ENCODE data around the gene AKT2.
"Not testable (repeated sequence)": the region's sequence is repeated elsewhere in the genome, so short reads cannot be mapped to it uniquely, and the experiment has no call there.

The AKT2 gene

GRCh38 chr19:40231057-40231456 is 54.1 kb downstream of the AKT2 start:
- no peak for DNase-seq
- intact Hi-C loops (cut with DNase I) = loop anchor here (5.0 kb wide), 1 partner anchor 51 kb away; no protein-coding TSS in a partner anchor

- intact Hi-C loops (cut with DNase I) = loop anchor here (5.0 kb wide), 1 partner anchor 52 kb away; no protein-coding TSS in a partner anchor
- DNase-seq = no peak
Observed at GRCh38 chr19:40229926-40230417, 55.2 kb downstream of the AKT2 start.

GRCh38 chr19:40229484-40229883 is 55.7 kb downstream of the AKT2 start:
- intact Hi-C loops (cut with DNase I) = no loop called here
- DNase-seq = peak in 1 of 42 donors; percentile 50

- intact Hi-C loops (cut with DNase I) = no loop called here
- DNase-seq = no peak
Observed at GRCh38 chr19:40228863-40229262, 56.3 kb downstream of the AKT2 start.

- no peak for DNase-seq
- intact Hi-C loops (cut with DNase I) = no loop called here
Observed at GRCh38 chr19:40228346-40228745, 56.8 kb downstream of the AKT2 start.

- intact Hi-C loops (cut with DNase I) = no loop called here
- DNase-seq = no peak
Observed at GRCh38 chr19:40225440-40226305, 59.5 kb downstream of the AKT2 start.

GRCh38 chr19:40224342-40225150 is 60.6 kb downstream of the AKT2 start:
- no peak for DNase-seq
- intact Hi-C loops (cut with DNase I) = no loop called here

- intact Hi-C loops (cut with DNase I) = no loop called here
- DNase-seq = no peak
Observed at GRCh38 chr19:40223135-40223822, 61.9 kb downstream of the AKT2 start.

- intact Hi-C loops (cut with DNase I) = no loop called here
Observed at GRCh38 chr19:40221858-40222619, 63.1 kb downstream of the AKT2 start.

GRCh38 chr19:40220674-40221073 is 64.5 kb downstream of the AKT2 start:
- no peak for DNase-seq
- intact Hi-C loops (cut with DNase I) = no loop called here

More at GRCh38 chr19:40221858-40222619, 63.1 kb downstream of the AKT2 start:
- DNase-seq = peak; percentile 52 to 94 (median 86)

- intact Hi-C loops (cut with DNase I) = loop anchor here (2.0 kb wide), 1 partner anchor 81 kb away; no protein-coding TSS in a partner anchor
- peak in 4 of 42 donors; percentile 29 to 54 (median 41) for DNase-seq
Observed at GRCh38 chr19:40219721-40220276, 65.3 kb downstream of the AKT2 start.

- intact Hi-C loops (cut with DNase I) = loop anchor here (2.0 kb wide), 1 partner anchor 80 kb away; no protein-coding TSS in a partner anchor
- DNase-seq = not testable (repeated sequence)
Observed at GRCh38 chr19:40219029-40219428, 66.1 kb downstream of the AKT2 start.

GRCh38 chr19:40217934-40218890 is 66.9 kb downstream of the AKT2 start, which contains the start of gene TTC9B:
TSS of gene TTC9B (minus strand) at chr19:40218384. CDS start at chr19:40218381, 3 bp downstream.
- peak in 40 of 42 donors; percentile 29 to 87 (median 69) for DNase-seq
- intact Hi-C loops (cut with DNase I) = loop anchor here (2.0 kb wide), 1 partner anchor 79 kb away; no protein-coding TSS in a partner anchor

GRCh38 chr19:40217027-40217810 is 67.9 kb downstream of the AKT2 start:
- peak in 32 of 42 donors; percentile 15 to 73 (median 44) for DNase-seq
- intact Hi-C loops (cut with DNase I) = no loop called here

GRCh38 chr19:40216777-40217026 is 68.4 kb downstream of the AKT2 start:
- intact Hi-C loops (cut with DNase I) = no loop called here
- DNase-seq = peak in 18 of 42 donors; percentile 16 to 65 (median 44)
